ENCODE data around the gene FBXO15.

Gene FBXO15, protein sequence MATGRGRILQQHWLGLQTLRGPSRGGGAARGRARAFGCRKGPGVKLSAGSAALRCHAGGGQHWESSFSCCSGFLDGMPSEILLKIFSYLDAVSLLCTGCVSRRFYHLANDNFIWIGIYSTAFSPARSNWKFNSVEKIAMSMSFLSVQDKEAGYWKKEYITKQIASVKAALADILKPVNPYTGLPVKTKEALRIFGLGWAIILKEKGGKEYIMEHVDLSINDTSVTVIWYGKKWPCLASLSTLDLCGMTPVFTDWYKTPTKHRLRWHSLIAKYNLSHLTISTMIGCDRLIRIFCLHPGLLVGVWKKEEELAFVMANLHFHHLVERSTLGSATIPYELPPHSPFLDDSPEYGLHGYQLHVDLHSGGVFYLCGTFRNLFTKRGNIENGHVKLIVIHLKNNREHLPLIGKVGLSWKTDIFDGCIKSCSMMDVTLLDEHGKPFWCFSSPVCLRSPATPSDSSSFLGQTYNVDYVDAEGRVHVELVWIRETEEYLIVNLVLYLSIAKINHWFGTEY

GRCh38 chr18:74147779-74148542, at the start of gene FBXO15, which contains the start of gene TIMM21:
FBXO15 (minus strand) TSS chr18:74147834; CDS start chr18:74147785, 49 bp downstream.
TIMM21 (plus strand) TSS chr18:74148523; CDS start chr18:74148809, 286 bp downstream.
- TF ChIP-seq CTCF (conservative IDR thresholded peaks at IDR 0.05; ENCODE audit: low read depth, low read length), result no peak
- DNase-seq (ENCODE audit: low read depth), result peak; percentile 89
- H3K4me3 ChIP-seq (ENCODE audit: low read length), result peak within 1 kb of the TSS; percentile 100

- TF ChIP-seq CTCF (conservative IDR thresholded peaks at IDR 0.05; ENCODE audit: low read depth, low read length), result peak; percentile 78
- peak overlapping the region; percentile 32 for H3K4me3 ChIP-seq (ENCODE audit: low read length)
- DNase-seq (ENCODE audit: low read depth), result peak; percentile 10
Measured at GRCh38 chr18:74196220-74197119, 48.8 kb upstream of the FBXO15 start.

DNA sequence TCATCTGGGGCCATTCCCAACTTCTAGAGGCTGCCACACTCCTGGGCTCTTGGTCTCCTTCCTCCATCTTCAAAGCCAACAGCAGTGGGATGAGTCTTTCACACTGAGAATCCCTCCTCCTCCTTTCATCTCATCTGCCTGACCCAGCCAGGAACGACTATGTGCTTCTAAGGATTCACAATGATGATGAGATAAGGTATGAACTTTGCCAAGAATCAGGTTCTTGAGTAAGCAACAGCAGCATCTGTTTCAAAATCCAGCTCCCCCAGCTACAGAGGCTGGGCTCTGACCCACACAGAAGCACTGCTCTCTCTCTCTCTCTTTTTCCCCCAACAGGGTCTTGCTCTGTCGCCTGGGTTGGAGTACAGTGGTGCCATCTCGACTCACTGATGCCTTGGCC, 47.1 kb upstream of the FBXO15 start:
- H3K4me3 ChIP-seq (ENCODE audit: low read length), result no peak overlapping the region
- TF ChIP-seq CTCF (conservative IDR thresholded peaks at IDR 0.05; ENCODE audit: low read depth, low read length), result no peak
- no peak for DNase-seq (ENCODE audit: low read depth)

DNA sequence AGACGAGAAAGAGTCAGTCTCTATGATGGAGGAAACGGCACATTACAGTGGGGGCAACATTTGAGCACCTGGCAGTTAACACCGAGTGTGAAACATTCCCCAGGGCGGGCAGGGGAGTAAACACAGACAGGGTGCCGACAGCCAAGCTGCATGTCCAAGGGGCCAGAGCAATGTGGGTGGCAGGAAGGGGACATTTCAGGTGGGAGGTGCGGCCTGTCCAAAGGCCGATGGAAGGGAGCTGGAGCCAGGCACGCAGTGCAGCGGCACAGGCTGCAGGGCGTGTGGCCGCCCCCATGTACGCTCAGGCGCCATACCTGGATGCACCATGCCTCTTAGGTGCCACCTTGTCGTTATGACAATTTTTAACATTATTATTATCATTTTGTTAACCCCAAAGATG, 43.9 kb upstream of the FBXO15 start:
- no peak for TF ChIP-seq CTCF (conservative IDR thresholded peaks at IDR 0.05; ENCODE audit: low read depth, low read length)
- no peak for DNase-seq (ENCODE audit: low read depth)
- H3K4me3 ChIP-seq (ENCODE audit: low read length), result no peak overlapping the region

GRCh38 chr18:74190086-74190485, 42.5 kb upstream of the FBXO15 start:
- no peak overlapping the region for H3K4me3 ChIP-seq (ENCODE audit: low read length)
- no peak for TF ChIP-seq CTCF (conservative IDR thresholded peaks at IDR 0.05; ENCODE audit: low read depth, low read length)
- no peak for DNase-seq (ENCODE audit: low read depth)

DNA sequence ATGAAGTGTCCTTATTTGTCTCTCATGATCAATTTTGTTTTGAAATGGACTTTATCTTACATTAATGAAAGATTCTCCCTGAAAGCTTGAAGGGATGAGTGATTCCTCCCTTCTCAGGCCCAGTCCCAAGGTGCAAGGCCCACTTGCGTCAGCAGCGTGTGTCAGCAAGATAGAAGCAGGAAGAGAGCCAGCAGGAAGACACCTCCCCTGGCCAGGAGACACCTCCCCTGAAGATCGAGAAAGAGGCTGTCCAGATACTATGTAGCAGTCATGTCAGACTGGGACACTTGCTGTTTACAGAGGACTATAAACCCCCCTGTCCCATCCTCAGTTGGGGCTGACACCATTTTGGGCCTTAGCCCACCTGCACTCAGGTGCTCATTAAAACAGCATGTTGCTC, 39.0 kb upstream of the FBXO15 start:
- no peak for TF ChIP-seq CTCF (conservative IDR thresholded peaks at IDR 0.05; ENCODE audit: low read depth, low read length)
- H3K4me3 ChIP-seq (ENCODE audit: low read length), result no peak overlapping the region
- no peak for DNase-seq (ENCODE audit: low read depth)

Measured in retinal pigment epithelial cell (primary cell).